ENCODE measurements around the gene ABITRAM. TPM values are rescaled to one million over a fixed set of nuclear protein-coding genes. Genes with fewer than 3 reads are reported as not detected.

Gene ABITRAM
- total RNA-seq, 1 experiment from 2014 or later = 10.9 TPM

DNA sequence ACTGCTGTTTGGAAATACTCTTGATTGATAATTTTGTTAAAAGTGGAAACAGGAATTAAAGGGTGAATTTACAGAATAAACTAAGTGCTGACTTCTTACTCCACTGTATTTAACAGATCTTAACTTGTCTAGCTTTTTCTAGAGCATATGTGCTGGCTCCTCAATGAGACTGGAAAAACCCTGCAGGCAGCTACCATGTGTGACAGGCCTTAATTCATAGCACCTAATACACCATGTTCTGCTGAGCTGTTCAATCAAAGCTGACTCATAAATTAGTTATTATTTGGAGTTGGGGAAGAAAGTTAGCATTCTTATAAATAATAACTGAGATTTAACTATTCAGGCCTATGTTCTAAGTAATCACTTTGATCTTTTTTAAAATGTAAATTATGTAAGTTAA, 49.7 kb downstream of the ABITRAM start:
- no peaks in the 10 kb centered on the region for H3K4me1 ChIP-seq (ENCODE audit: insufficient read depth, low read length)
- H3K9me3 ChIP-seq (ENCODE audit: control insufficient read depth, low read depth, low read length) = no peaks in the 10 kb centered on the region
- H3K18ac ChIP-seq (ENCODE audit: insufficient read length, low read depth, low read length) = no peak overlapping the region
- no peak overlapping the region for H2BK5ac ChIP-seq (ENCODE audit: insufficient read length, low read length)
- no peak overlapping the region for H2BK15ac ChIP-seq (ENCODE audit: low read depth, low read length)
- H3K4ac ChIP-seq (ENCODE audit: low read depth, low read length) = no peak overlapping the region
- Mint-ChIP-seq H3K9me3 (no peaks in the 10 kb centered on the region), H3K27ac (no peak overlapping the region), H3K4me1 (no peaks in the 10 kb centered on the region), H3K27me3 (ENCODE audit: low read depth) (no peaks in the 10 kb centered on the region), H3K36me3 (ENCODE audit: insufficient read depth in 1 of 3, low read depth in 3 of 3) (peaks cover 10 to 32% (median 23%) of the 10 kb centered on the region in 3 experiments), H3K4me3 (no peak overlapping the region)
- no peak overlapping the region for H2BK120ac ChIP-seq (ENCODE audit: low read depth, low read length, poor library complexity, severe bottlenecking)
- H3K9ac ChIP-seq (ENCODE audit: extremely low read depth, insufficient read length, low read length) = no peak overlapping the region
- H4K91ac ChIP-seq (ENCODE audit: insufficient read length, low read depth, low read length) = no peak overlapping the region
- H3K27me3 ChIP-seq (ENCODE audit: insufficient read depth, low read length) = no peaks in the 10 kb centered on the region
- H3K23me2 ChIP-seq (ENCODE audit: insufficient read length, low read depth, low read length, poor library complexity, severe bottlenecking) = no peaks in the 10 kb centered on the region
- TF ChIP-seq, protein P1, sequence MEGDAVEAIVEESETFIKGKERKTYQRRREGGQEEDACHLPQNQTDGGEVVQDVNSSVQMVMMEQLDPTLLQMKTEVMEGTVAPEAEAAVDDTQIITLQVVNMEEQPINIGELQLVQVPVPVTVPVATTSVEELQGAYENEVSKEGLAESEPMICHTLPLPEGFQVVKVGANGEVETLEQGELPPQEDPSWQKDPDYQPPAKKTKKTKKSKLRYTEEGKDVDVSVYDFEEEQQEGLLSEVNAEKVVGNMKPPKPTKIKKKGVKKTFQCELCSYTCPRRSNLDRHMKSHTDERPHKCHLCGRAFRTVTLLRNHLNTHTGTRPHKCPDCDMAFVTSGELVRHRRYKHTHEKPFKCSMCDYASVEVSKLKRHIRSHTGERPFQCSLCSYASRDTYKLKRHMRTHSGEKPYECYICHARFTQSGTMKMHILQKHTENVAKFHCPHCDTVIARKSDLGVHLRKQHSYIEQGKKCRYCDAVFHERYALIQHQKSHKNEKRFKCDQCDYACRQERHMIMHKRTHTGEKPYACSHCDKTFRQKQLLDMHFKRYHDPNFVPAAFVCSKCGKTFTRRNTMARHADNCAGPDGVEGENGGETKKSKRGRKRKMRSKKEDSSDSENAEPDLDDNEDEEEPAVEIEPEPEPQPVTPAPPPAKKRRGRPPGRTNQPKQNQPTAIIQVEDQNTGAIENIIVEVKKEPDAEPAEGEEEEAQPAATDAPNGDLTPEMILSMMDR (conservative IDR thresholded peaks at IDR 0.05) = no peak
- no peak overlapping the region for H3K4me2 ChIP-seq (ENCODE audit: insufficient read depth, insufficient read length, low read length)
- H2AK5ac ChIP-seq (ENCODE audit: insufficient read length, low read length) = no peak overlapping the region
- no peak overlapping the region for H2BK20ac ChIP-seq (ENCODE audit: low read depth, low read length, poor library complexity, severe bottlenecking)
- H3K14ac ChIP-seq (ENCODE audit: insufficient read depth, low read length) = no peak overlapping the region
- H2BK12ac ChIP-seq (ENCODE audit: insufficient read length, low read depth, low read length) = no peak overlapping the region
- no peak overlapping the region for H2AFZ ChIP-seq (ENCODE audit: low read length)
- no peak for DNase-seq
- no peaks in the 10 kb centered on the region for H3K79me1 ChIP-seq (ENCODE audit: insufficient read depth, low read depth, low read length, poor library complexity, severe bottlenecking)
- H4K20me1 ChIP-seq (ENCODE audit: control insufficient read depth, insufficient read depth, insufficient read length) = no peaks in the 10 kb centered on the region
- H3K79me2 ChIP-seq (ENCODE audit: insufficient read depth, low read length) = no peaks in the 10 kb centered on the region
- no peak overlapping the region for H3K27ac ChIP-seq (ENCODE audit: insufficient read length, low read depth, low read length)
- H4K8ac ChIP-seq (replicated peaks; ENCODE audit: insufficient read length, low read depth, low read length) = no peak overlapping the region
- H3K56ac ChIP-seq (ENCODE audit: insufficient read length, low read depth, low read length) = no peak overlapping the region
- no peak overlapping the region for H4K5ac ChIP-seq (ENCODE audit: insufficient read length, low read depth, low read length)
- no peak overlapping the region for H3T11ph ChIP-seq (ENCODE audit: low read length)
- no peak overlapping the region for H3K23ac ChIP-seq (ENCODE audit: insufficient read length, low read depth, low read length)

Other genes with a start within 250 kb of the ABITRAM start
- gene ACTL7B, start 78.4 kb upstream of the ABITRAM start, total RNA-seq (2021) = 0.09 TPM in 1 of 2 replicates, not detected in the other
- not detected in 2 replicates for gene ACTL7A, start 72.1 kb upstream of the ABITRAM start, total RNA-seq (2021)
- gene ELP1, start 276 bp upstream of the ABITRAM start, total RNA-seq (2021) = 34.7 and 38.7 TPM in 2 replicates
- gene CTNNAL1, start 79.1 kb downstream of the ABITRAM start, total RNA-seq (2021) = 51.9 and 52.9 TPM in 2 replicates
- 37.9 and 38.3 TPM in 2 replicates for gene TMEM245, start 185.5 kb downstream of the ABITRAM start, total RNA-seq (2021)
- 3.3 and 3.5 TPM in 2 replicates for gene FRRS1L, start 232.8 kb downstream of the ABITRAM start, total RNA-seq (2021)